GM18867 (cell line): ENCODE results near the gene C6orf58.
"Not testable (repeated sequence)": the region's sequence is repeated elsewhere in the genome, so short reads cannot be mapped to it uniquely, and the experiment has no call there.

ENCODE experiments used
- ATAC-seq: cut with Tn5 transposase; IDR thresholded peaks from one replicate; pipeline ENCODE4 v1.9.1; 2021; ENCODE audit warnings: mild to moderate bottlenecking, moderate library complexity; ENCODE audit not compliant: unreplicated experiment

Gene C6orf58

GRCh38 chr6:127589135-127589534 lies 12.2 kb downstream of the C6orf58 start:
- no peak for ATAC-seq

GRCh38 chr6:127590344-127590743 lies 13.4 kb downstream of the C6orf58 start:
- no peak for ATAC-seq

GRCh38 chr6:127592964-127593363 lies 16.0 kb downstream of the C6orf58 start:
- ATAC-seq: no peak

DNA sequence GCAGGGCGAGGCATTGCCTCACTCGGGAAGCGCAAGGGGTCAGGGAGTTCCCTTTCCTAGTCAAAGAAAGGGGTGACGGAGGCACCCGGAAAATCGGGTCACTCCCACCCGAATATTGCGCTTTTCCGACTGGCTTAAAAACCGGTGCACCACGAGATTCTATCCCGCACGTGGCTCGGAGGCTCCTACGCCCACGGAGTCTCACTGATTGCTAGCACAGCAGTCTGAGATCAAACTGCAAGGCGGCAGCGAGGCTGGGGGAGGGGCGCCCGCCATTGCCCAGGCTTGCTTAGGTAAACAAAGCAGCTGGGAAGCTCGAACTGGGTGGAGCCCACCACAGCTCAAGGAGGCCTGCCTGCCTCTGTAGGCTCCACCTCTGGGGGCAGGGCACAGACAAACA lies 16.5 kb downstream of the C6orf58 start:
- not testable (repeated sequence) for ATAC-seq

GRCh38 chr6:127606131-127606562 lies 29.2 kb downstream of the C6orf58 start:
- no peak for ATAC-seq

DNA sequence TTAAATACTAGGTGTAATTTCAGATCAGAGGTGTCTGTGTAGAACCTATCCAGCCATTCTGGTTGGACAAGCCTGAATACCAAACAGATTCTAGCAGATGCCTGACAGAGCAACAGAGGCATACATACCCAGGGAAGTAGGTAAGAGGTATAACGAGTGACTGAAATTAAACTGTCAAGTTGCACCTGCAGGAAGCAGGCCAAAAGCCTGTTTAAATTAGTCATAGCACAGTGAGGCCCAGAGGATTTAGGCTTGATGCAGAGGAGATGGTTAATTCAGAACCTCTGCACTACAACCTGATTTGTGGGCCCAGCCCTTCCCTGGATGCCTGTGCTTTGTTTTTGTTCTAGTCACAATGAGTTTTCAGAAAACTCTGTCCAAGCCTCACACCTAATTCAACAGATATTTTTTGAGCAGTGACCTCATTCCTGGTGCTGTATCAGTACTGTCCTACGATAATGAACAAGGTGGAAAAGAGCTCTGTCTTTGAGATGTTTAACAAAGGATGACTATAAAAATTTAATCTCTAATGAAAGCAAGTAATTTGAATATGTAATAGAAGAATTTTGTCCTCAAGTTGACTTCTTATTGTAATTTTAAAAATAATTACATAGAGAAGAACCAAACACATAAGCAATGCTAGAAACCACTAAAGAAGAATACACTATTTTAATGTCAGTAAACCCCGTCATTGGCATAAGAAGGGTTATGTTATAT lies 31.7 kb downstream of the C6orf58 start:
- ATAC-seq: no peak

DNA sequence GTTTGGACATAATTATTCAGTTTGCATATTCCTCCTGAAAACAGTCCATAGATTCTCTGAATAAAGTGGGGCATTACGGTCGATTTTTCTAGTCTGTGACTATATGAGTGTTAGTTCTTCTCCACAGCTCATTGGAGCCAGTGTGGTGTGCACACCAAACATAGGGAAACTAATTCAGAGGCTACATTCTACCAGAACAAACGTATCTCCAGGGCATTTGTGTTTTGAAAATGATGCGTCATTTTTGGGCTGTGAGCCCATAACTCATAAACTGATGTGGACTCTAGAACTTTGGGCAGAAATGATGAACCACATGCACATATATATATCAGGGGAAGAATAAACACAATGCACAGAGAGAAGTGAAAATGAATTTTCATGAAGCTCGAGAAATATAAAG lies 41.8 kb downstream of the C6orf58 start:
- no peak for ATAC-seq

DNA sequence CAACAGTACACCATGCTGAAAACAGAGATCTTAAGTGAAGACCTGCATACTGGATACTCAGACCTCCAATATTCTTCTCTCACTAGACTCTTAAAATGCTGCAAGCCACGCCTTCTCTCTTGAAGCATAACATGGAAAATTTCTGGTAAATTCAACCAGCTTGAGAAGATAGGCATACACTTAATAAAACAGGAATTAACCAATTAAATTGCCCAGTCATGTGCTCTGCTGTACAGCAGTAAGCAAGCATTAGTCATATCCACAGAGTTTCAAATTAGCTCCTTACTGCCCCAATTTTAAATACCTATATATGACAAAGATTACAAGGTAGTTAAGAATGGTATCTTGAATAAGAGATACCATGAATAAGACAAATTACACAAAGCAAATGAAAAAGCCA lies 53.8 kb downstream of the C6orf58 start:
- no peak for ATAC-seq

GRCh38 chr6:127634178-127634577 lies 57.2 kb downstream of the C6orf58 start:
- ATAC-seq: no peak

DNA sequence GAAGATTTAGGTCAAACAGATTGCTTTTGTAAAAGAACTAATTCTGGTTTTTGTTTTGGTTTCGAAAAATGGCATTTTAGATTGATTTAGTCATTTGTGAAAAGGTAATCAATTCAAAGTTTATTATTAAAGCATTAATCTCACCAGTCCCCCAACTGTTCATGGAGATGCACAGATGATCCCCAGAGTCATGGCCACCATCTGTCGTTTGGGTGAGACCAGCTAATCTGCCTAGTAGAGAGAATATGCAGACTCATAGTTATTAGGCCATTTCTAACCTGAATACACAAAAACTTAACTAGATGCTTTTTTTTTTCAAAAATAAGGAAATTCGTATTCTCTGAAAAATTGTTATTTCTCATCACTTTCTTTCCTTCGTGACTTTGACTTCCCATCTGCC lies 58.1 kb downstream of the C6orf58 start:
- ATAC-seq: no peak

DNA sequence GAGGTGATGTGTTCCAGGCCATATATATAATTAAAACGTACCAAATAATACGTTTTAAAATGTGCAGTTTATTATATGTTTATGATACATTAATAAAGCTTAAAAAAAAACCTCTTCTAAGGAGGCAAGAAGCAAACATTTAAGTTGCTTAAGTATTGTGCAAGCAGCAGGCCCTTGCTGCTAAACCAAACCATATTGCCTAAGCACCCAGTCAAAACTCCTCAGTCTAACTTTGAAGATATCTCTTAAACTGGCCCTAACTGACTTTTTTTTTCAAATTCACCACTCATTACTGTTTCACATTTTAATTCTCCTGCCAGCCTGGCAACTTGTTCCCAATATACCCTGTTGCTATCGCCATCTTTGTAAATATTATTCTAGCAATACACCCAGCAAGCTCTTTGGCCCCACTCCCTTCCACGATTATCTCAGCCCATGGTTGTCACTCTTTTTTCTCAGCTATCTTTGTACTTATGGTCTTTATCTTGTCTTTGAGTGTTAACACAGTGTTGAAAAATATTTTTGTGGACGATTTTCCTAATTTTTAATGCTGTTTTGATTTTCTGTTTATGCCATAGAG lies 60.9 kb downstream of the C6orf58 start:
- ATAC-seq: no peak
